ENCODE data around the gene DRC1. TPM values are rescaled to one million over a fixed set of nuclear protein-coding genes. Genes with fewer than 3 reads are reported as not detected.

Gene DRC1
- total RNA-seq, 1 experiment from 2014 or later = not detected

DNA sequence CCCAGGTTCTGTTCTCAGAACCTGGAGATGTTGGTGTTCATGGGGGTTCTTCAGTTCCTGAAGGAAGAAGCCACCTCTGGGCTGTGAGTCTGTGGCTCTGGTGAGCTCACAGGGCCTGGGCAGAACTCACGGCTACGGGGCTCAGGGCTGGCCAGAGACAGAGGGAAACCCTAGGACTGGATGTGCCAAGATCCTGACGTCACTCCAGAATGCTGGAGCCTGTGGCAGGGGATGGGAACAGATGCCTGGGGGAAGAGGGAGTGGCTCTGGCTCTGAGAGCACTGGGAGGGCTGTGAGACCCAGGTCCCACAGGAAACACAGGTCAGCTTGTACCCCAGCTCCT, 76.2 kb downstream of the DRC1 start, which contains the start of gene OTOF:
OTOF (minus strand) TSS at position 214 of the 343 bp plus-strand sequence.
- RAD21 ChIA-PET (ENCODE audit: low non-redundant PET in 1 of 2, low total read pairs in 2 of 2, uncharacterized antibody in 2 of 2, unreplicated experiment in 2 of 2) = no interaction called here
- H2AFZ ChIP-seq (ENCODE audit: low read depth, low read length, poor library complexity, severe bottlenecking) = no peak within 1 kb of the TSS
- H3K36me3 ChIP-seq (ENCODE audit: control insufficient read depth in 1 of 2, insufficient read depth in 2 of 2, low read length in 2 of 2) = no peaks in the 10 kb centered on the region
- no peak within 1 kb of the TSS for H3K9ac ChIP-seq (ENCODE audit: low read length)
- CTCF ChIA-PET = interaction anchor here (1.3 kb wide), 1 partner anchor 10 kb away, joined by 3 read pairs; no protein-coding TSS in a partner anchor
- TF ChIP-seq ZNF274 (IDR thresholded peaks at IDR 0.05; ENCODE audit: low read depth, low read length) (no peak), POLR2A (IDR thresholded peaks at IDR 0.05; ENCODE audit: borderline replicate concordance, extremely low read depth, insufficient read depth, insufficient read length) (no peak), YY1 (IDR thresholded peaks at IDR 0.05; ENCODE audit: extremely low read depth, insufficient replicate concordance, low read depth, low read length) (no peak), CEBPB (IDR thresholded peaks at IDR 0.05; ENCODE audit: low read depth) (no peak), EZH2phosphoT487 (IDR thresholded peaks at IDR 0.05; ENCODE audit: borderline replicate concordance) (no peak), ZFX (IDR thresholded peaks at IDR 0.05) (no peak), TCF7L2 (IDR thresholded peaks at IDR 0.05; ENCODE audit: borderline replicate concordance, extremely low read depth, insufficient read depth, insufficient read length) (no peak), ELF1 (IDR thresholded peaks at IDR 0.05; ENCODE audit: borderline replicate concordance, low read depth) (no peak), FOSL1 (IDR thresholded peaks at IDR 0.05; ENCODE audit: low read depth) (no peak), EZH2 (IDR thresholded peaks at IDR 0.05) (no peak)
- TF ChIP-seq, protein P1, sequence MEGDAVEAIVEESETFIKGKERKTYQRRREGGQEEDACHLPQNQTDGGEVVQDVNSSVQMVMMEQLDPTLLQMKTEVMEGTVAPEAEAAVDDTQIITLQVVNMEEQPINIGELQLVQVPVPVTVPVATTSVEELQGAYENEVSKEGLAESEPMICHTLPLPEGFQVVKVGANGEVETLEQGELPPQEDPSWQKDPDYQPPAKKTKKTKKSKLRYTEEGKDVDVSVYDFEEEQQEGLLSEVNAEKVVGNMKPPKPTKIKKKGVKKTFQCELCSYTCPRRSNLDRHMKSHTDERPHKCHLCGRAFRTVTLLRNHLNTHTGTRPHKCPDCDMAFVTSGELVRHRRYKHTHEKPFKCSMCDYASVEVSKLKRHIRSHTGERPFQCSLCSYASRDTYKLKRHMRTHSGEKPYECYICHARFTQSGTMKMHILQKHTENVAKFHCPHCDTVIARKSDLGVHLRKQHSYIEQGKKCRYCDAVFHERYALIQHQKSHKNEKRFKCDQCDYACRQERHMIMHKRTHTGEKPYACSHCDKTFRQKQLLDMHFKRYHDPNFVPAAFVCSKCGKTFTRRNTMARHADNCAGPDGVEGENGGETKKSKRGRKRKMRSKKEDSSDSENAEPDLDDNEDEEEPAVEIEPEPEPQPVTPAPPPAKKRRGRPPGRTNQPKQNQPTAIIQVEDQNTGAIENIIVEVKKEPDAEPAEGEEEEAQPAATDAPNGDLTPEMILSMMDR (IDR thresholded peaks at IDR 0.05 in 2 of 3, conservative IDR thresholded peaks at IDR 0.05 in 1 of 3; ENCODE audit: borderline replicate concordance in 1 of 3, insufficient read depth in 1 of 3, low read depth in 2 of 3, low read length in 2 of 3) = no peak
- no peak within 1 kb of the TSS for H3K27ac ChIP-seq (ENCODE audit: low read depth, low read length)
- H3K4me1 ChIP-seq (ENCODE audit: control insufficient read depth in 1 of 2, insufficient read depth in 2 of 2, low read length in 2 of 2) = no peaks in the 10 kb centered on the region
- no peak within 1 kb of the TSS for H3K4me3 ChIP-seq (replicated peaks in 1 of 2; ENCODE audit: low read depth in 1 of 2, low read length in 2 of 2)
- ATAC-seq = no peak
- no peak within 1 kb of the TSS for H3K4me2 ChIP-seq (ENCODE audit: low read length)
- H3K9me3 ChIP-seq (ENCODE audit: control insufficient read depth in 1 of 2, insufficient read depth in 1 of 2, low read depth in 1 of 2, low read length in 2 of 2) = no peaks in the 10 kb centered on the region
- BruUV-seq (replicated peaks) = no TSS peak
- DNase-seq (ENCODE audit: low read depth, low spot score) = no peak
- POLR2A ChIA-PET = no interaction called here
- no peaks in the 10 kb centered on the region for H3K9me2 ChIP-seq (ENCODE audit: insufficient read depth)
- H3K27me3 ChIP-seq (ENCODE audit: insufficient read depth, low read length) = no peaks in the 10 kb centered on the region
- intact Hi-C loops (cut with micrococcal nuclease) = no loop called here
- H3K79me2 ChIP-seq (ENCODE audit: insufficient read depth, low read length) = no peaks in the 10 kb centered on the region
- no peaks in the 10 kb centered on the region for H4K20me1 ChIP-seq (ENCODE audit: insufficient read depth)
